GM12873 (cell line): ENCODE results near the gene NDUFA9.

Experiments used
- CTCF ChIP-seq: IDR thresholded peaks from 2 replicates; pipeline ENCODE4 v1.5.1; 2012; ENCODE audit warnings: low read depth, mild to moderate bottlenecking, moderate library complexity, low read length, control low read depth; ENCODE audit not compliant: insufficient read depth; ENCODE audit errors: missing control alignments

Gene NDUFA9

GRCh38 chr12:4615667-4616066 lies 33.2 kb upstream of the NDUFA9 start:
- TF ChIP-seq CTCF, result no peak

GRCh38 chr12:4621511-4621910 lies 27.4 kb upstream of the NDUFA9 start:
- TF ChIP-seq CTCF, result no peak

- no peak for TF ChIP-seq CTCF
Measured at GRCh38 chr12:4626543-4626942, 22.4 kb upstream of the NDUFA9 start.

- TF ChIP-seq CTCF, result no peak
Measured at GRCh38 chr12:4628406-4628805, 20.5 kb upstream of the NDUFA9 start.

GRCh38 chr12:4630262-4630661 lies 18.7 kb upstream of the NDUFA9 start:
- no peak for TF ChIP-seq CTCF

- no peak for TF ChIP-seq CTCF
Measured at GRCh38 chr12:4643747-4644146, 5.2 kb upstream of the NDUFA9 start.

DNA sequence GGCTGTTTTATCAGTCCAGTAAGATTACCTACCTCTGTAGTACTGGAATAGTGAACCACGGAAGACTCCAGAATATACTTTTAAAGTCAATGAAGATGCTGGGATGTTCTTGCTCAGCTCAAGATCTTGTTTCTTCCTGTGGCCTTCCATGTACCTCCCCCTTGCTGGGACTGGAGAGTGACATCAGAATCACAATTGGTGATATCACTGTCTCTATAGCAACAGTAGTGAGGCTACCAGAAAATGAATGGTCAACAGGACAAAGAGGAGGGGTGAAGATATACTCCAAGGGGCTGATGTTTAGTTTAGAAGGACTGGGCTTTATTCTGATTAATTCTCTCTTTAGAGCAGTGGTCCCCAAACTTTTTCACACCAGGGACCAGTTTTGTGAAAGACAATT lies 3.9 kb upstream of the NDUFA9 start:
- TF ChIP-seq CTCF, result no peak
